ENCODE measurements around the gene CYSRT1. TPM values are rescaled to one million over a fixed set of nuclear protein-coding genes. Genes with fewer than 3 reads are reported as not detected.

The CYSRT1 gene
- total RNA-seq, 6 experiments from 2014 or later, result 0.20 to 1.2 (median 0.31) TPM; not detected in 1

GRCh38 chr9:137198902-137199283 is 26.1 kb upstream of the CYSRT1 start:
- Histone ChIP-seq H3K4me3 (peak overlapping the region; percentile 54 to 73 (median 57)), H3K36me3 (no peaks in the 10 kb centered on the region), H3K27ac (peak overlapping the region; percentile 56 to 71 (median 60)), H3K4me1 (peaks cover 0 to 79% (median 30%) of the 10 kb centered on the region in 4 donors), H3K27me3 (no peaks in the 10 kb centered on the region), H3K9me3 (no peaks in the 10 kb centered on the region)
- intact Hi-C loops (cut with DNase I), result no loop called here
- 0% methylated on average over 1 of the region's 11 CpGs for WGBS (ENCODE audit: insufficient coverage, low coverage, low lambda C conversion rate, missing lambda C conversion rate)
- ATAC-seq (peak in 1 of 4 donors; percentile 0), DNase-seq (no peak)
- TF ChIP-seq POLR2A (IDR thresholded peaks at IDR 0.05), result no peak
- TF ChIP-seq, protein P1, sequence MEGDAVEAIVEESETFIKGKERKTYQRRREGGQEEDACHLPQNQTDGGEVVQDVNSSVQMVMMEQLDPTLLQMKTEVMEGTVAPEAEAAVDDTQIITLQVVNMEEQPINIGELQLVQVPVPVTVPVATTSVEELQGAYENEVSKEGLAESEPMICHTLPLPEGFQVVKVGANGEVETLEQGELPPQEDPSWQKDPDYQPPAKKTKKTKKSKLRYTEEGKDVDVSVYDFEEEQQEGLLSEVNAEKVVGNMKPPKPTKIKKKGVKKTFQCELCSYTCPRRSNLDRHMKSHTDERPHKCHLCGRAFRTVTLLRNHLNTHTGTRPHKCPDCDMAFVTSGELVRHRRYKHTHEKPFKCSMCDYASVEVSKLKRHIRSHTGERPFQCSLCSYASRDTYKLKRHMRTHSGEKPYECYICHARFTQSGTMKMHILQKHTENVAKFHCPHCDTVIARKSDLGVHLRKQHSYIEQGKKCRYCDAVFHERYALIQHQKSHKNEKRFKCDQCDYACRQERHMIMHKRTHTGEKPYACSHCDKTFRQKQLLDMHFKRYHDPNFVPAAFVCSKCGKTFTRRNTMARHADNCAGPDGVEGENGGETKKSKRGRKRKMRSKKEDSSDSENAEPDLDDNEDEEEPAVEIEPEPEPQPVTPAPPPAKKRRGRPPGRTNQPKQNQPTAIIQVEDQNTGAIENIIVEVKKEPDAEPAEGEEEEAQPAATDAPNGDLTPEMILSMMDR (IDR thresholded peaks at IDR 0.05), result no peak

DNA sequence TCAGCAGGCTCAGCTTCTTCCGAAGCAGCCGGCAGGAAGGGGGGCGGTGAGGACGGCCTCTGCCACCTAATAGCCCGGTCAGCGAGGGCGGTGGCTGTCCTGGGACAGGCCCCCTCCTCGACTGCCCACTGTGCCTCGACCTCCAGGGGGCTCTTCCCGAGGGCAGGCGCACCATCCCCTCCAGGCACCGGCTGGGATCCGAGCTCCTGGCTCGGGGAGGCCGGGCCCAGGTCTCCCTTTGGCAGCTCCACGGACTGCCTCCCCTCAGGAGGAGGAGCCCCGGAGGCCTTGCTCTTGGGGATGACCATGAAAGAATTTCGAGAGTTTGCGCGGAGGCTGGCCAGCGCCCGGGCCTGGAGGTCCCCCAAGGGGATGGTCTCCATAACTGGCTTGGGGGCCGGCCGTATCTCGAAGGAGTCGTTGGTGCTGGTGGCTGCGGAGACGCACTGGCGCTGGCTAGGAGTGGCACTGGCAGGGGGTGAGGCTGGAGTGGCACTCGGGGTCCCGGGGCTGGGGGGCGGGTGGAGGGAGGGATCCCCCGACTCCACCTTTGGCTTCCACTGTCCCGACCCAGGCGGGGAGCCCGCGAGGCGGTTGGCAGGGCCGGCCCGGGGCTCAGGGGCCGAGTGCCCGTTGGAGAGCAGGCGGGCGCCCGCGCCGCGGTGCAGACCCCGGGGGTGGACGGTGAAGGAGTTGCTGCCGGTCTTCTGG is 25.4 kb upstream of the CYSRT1 start:
- intact Hi-C loops (cut with DNase I), result no loop called here
- WGBS (ENCODE audit: insufficient coverage, low coverage, low lambda C conversion rate, missing lambda C conversion rate), result 9% methylated on average over 8 of the region's 51 CpGs
- Histone ChIP-seq H3K27me3 (no peaks in the 10 kb centered on the region), H3K4me3 (peak overlapping the region; percentile 54 to 73 (median 57)), H3K27ac (peak overlapping the region; percentile 56 to 71 (median 60)), H3K4me1 (peaks cover 0 to 79% (median 30%) of the 10 kb centered on the region in 4 donors), H3K36me3 (no peaks in the 10 kb centered on the region), H3K9me3 (no peaks in the 10 kb centered on the region)
- no peak for TF ChIP-seq POLR2A (IDR thresholded peaks at IDR 0.05)
- TF ChIP-seq, protein P1 (IDR thresholded peaks at IDR 0.05), result no peak
- DNase-seq, result no peak
- ATAC-seq, result no peak

- no CpG with 5 or more reads among the region's 118 CpGs for WGBS (ENCODE audit: insufficient coverage, low coverage, low lambda C conversion rate, missing lambda C conversion rate)
Observed at GRCh38 chr9:137200311-137201204, 24.4 kb upstream of the CYSRT1 start, which contains the start of gene TPRN. TPRN (minus strand) TSS chr9:137200741; CDS start chr9:137200711, 30 bp downstream.

GRCh38 chr9:137201205-137201868 is 23.6 kb upstream of the CYSRT1 start:
- peak overlapping the region; percentile 18 to 84 (median 74) for H3K27ac ChIP-seq
- WGBS (ENCODE audit: insufficient coverage, low coverage, low lambda C conversion rate, missing lambda C conversion rate), result 14% methylated on average over 11 of the region's 23 CpGs
- no peak for DNase-seq

More at GRCh38 chr9:137200311-137201204, 24.4 kb upstream of the CYSRT1 start, which contains the start of gene TPRN:
- Histone ChIP-seq H3K27ac (peak within 1 kb of the TSS; percentile 18 to 84 (median 74)), H3K4me3 (peak within 1 kb of the TSS; percentile 54 to 73 (median 57)), H3K4me1 (peaks cover 0 to 73% (median 27%) of the 10 kb centered on the region in 4 donors), H3K27me3 (no peaks in the 10 kb centered on the region), H3K36me3 (no peaks in the 10 kb centered on the region), H3K9me3 (no peaks in the 10 kb centered on the region)
- peak; percentile 99 to 100 (median 100) for DNase-seq
- intact Hi-C loops (cut with DNase I), result no loop called here
- peak; percentile 81 to 95 (median 88) for ATAC-seq
- TF ChIP-seq, protein P1 (IDR thresholded peaks at IDR 0.05), result no peak
- peak; percentile 99 for TF ChIP-seq POLR2A (IDR thresholded peaks at IDR 0.05)

More at GRCh38 chr9:137201205-137201868, 23.6 kb upstream of the CYSRT1 start:
- H3K9me3 ChIP-seq, result no peaks in the 10 kb centered on the region
- H3K4me3 ChIP-seq, result peak overlapping the region; percentile 35 to 73 (median 48)
- intact Hi-C loops (cut with DNase I), result no loop called here
- no peaks in the 10 kb centered on the region for H3K27me3 ChIP-seq
- ATAC-seq, result no peak
- H3K36me3 ChIP-seq, result no peaks in the 10 kb centered on the region
- TF ChIP-seq, protein P1 (IDR thresholded peaks at IDR 0.05), result no peak
- no peak for TF ChIP-seq POLR2A (IDR thresholded peaks at IDR 0.05)
- peaks cover 0 to 69% (median 25%) of the 10 kb centered on the region in 4 donors for H3K4me1 ChIP-seq
